Stimulated activated CD4-positive, alpha-beta T cell treated with anti-CD3 and anti-CD28 coated beads, Interleukin-1b, Interleukin-23, amount 100 ng/mL, for 48 hours (primary cell): ENCODE results near the gene EEF1G.
"Not testable (repeated sequence)": the region's sequence is repeated elsewhere in the genome, so short reads cannot be mapped to it uniquely, and the experiment has no call there.

Source experiments
- DNase-seq: peaks from one replicate; pipeline ENCODE4 v3.0.0-alpha.2; 2020

Gene EEF1G

GRCh38 chr11:62573592-62574362 lies at the start of gene EEF1G:
EEF1G (minus strand) TSS chr11:62573891; CDS start chr11:62573842, 49 bp downstream.
- DNase-seq = peak; percentile 99

GRCh38 chr11:62622476-62623089 lies 48.9 kb upstream of the EEF1G start:
- DNase-seq = no peak

- peak; percentile 97 for DNase-seq
Observed at GRCh38 chr11:62621567-62622470, 48.1 kb upstream of the EEF1G start, which contains the start of gene B3GAT3. B3GAT3 (minus strand) TSS chr11:62621986; CDS start chr11:62621947, 39 bp downstream.

GRCh38 chr11:62621027-62621566 lies 47.4 kb upstream of the EEF1G start:
- no peak for DNase-seq

GRCh38 chr11:62616957-62617356 lies 43.3 kb upstream of the EEF1G start:
- not testable (repeated sequence) for DNase-seq

- no peak for DNase-seq
Observed at GRCh38 chr11:62615521-62615920, 41.8 kb upstream of the EEF1G start.

GRCh38 chr11:62614275-62614674 lies 40.6 kb upstream of the EEF1G start:
- peak; percentile 71 for DNase-seq

GRCh38 chr11:62613291-62613778 lies 39.6 kb upstream of the EEF1G start:
- DNase-seq = no peak

- peak; percentile 85 for DNase-seq
Observed at GRCh38 chr11:62612366-62613290, 38.9 kb upstream of the EEF1G start, which contains the start of the genes EML3 and ROM1. EML3 (minus strand) TSS chr11:62612775; CDS start chr11:62612457, 318 bp downstream. ROM1 (plus strand) TSS chr11:62613257; CDS start chr11:62613282, 25 bp downstream.

GRCh38 chr11:62611705-62612365 lies 38.1 kb upstream of the EEF1G start:
- peak; percentile 55 for DNase-seq

GRCh38 chr11:62610814-62611704 lies 37.4 kb upstream of the EEF1G start:
- DNase-seq = no peak

GRCh38 chr11:62610403-62610802 lies 36.7 kb upstream of the EEF1G start:
- no peak for DNase-seq

GRCh38 chr11:62608776-62609175 lies 35.1 kb upstream of the EEF1G start:
- DNase-seq = no peak

GRCh38 chr11:62607714-62608113 lies 34.0 kb upstream of the EEF1G start:
- DNase-seq = no peak

- no peak for DNase-seq
Observed at GRCh38 chr11:62605902-62606301, 32.2 kb upstream of the EEF1G start.

GRCh38 chr11:62605467-62605866 lies 31.8 kb upstream of the EEF1G start:
- no peak for DNase-seq

GRCh38 chr11:62604460-62605120 lies 30.9 kb upstream of the EEF1G start:
- DNase-seq = no peak

GRCh38 chr11:62603776-62604299 lies 30.1 kb upstream of the EEF1G start:
- DNase-seq = no peak

GRCh38 chr11:62603072-62603408 lies 29.3 kb upstream of the EEF1G start:
- DNase-seq = no peak
